ENCODE data around the gene ERCC6L2.

ERCC6L2 gene

GRCh38 chr9:95980262-95981125 lies 105.0 kb downstream of the ERCC6L2 start (continued):
- TF ChIP-seq, protein P1, sequence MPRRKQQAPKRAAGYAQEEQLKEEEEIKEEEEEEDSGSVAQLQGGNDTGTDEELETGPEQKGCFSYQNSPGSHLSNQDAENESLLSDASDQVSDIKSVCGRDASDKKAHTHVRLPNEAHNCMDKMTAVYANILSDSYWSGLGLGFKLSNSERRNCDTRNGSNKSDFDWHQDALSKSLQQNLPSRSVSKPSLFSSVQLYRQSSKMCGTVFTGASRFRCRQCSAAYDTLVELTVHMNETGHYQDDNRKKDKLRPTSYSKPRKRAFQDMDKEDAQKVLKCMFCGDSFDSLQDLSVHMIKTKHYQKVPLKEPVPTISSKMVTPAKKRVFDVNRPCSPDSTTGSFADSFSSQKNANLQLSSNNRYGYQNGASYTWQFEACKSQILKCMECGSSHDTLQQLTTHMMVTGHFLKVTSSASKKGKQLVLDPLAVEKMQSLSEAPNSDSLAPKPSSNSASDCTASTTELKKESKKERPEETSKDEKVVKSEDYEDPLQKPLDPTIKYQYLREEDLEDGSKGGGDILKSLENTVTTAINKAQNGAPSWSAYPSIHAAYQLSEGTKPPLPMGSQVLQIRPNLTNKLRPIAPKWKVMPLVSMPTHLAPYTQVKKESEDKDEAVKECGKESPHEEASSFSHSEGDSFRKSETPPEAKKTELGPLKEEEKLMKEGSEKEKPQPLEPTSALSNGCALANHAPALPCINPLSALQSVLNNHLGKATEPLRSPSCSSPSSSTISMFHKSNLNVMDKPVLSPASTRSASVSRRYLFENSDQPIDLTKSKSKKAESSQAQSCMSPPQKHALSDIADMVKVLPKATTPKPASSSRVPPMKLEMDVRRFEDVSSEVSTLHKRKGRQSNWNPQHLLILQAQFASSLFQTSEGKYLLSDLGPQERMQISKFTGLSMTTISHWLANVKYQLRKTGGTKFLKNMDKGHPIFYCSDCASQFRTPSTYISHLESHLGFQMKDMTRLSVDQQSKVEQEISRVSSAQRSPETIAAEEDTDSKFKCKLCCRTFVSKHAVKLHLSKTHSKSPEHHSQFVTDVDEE (CRISPR knock-in tag; IDR thresholded peaks at IDR 0.05) = no peak

DNA sequence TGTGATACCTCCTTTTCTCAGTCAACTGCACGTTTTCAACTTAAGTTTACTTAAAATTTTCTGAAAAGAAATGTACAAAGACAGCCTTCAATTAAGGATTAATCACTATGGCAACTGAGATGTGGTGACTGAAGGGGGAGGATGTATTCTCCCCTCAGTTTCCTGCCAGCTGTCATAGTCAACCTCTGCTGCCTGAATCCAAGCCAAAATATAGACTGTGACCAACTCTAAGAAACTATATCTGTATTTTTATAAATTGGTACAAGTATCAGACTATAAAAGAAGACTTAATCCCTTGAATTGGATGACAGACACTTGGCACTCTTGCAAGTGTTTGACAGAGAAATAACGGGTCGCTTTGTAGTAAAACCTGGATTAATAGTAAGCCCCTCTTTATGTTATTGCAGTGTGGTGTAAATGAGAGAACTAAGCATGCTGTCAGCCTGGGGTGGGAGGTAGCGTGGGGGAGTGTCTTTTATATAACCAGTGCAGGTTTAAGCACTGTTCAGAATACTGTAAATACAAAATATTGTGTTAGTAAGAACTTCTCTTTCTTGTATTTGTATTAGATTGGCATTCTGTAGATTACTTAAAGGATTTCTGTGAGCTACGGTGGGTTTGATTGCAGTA lies 106.4 kb downstream of the ERCC6L2 start:
- ATAC-seq = no peak
- TF ChIP-seq ZNF8 (CRISPR knock-in tag; IDR thresholded peaks at IDR 0.05) = no peak
- no peak for TF ChIP-seq GLIS3 (CRISPR knock-in tag; IDR thresholded peaks at IDR 0.05)
- no peak for TF ChIP-seq ESRRG (CRISPR knock-in tag; IDR thresholded peaks at IDR 0.05)
- TF ChIP-seq ZFP30 (CRISPR knock-in tag; IDR thresholded peaks at IDR 0.05) = no peak
- TF ChIP-seq, protein P1 (CRISPR knock-in tag; IDR thresholded peaks at IDR 0.05) = no peak
- TF ChIP-seq, protein P2, sequence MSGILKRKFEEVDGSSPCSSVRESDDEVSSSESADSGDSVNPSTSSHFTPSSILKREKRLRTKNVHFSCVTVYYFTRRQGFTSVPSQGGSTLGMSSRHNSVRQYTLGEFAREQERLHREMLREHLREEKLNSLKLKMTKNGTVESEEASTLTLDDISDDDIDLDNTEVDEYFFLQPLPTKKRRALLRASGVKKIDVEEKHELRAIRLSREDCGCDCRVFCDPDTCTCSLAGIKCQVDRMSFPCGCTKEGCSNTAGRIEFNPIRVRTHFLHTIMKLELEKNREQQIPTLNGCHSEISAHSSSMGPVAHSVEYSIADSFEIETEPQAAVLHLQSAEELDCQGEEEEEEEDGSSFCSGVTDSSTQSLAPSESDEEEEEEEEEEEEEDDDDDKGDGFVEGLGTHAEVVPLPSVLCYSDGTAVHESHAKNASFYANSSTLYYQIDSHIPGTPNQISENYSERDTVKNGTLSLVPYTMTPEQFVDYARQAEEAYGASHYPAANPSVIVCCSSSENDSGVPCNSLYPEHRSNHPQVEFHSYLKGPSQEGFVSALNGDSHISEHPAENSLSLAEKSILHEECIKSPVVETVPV (CRISPR knock-in tag; IDR thresholded peaks at IDR 0.05) = no peak

GRCh38 chr9:95985440-95986055 lies 110.1 kb downstream of the ERCC6L2 start:
- no peak for ATAC-seq
- TF ChIP-seq GLIS3 (CRISPR knock-in tag; IDR thresholded peaks at IDR 0.05) (no peak), ZNF8 (CRISPR knock-in tag; IDR thresholded peaks at IDR 0.05) (no peak), ARNTL (CRISPR knock-in tag; IDR thresholded peaks at IDR 0.05; ENCODE audit: borderline replicate concordance, low read depth) (no peak), ZNF565 (CRISPR knock-in tag; conservative IDR thresholded peaks at IDR 0.05; ENCODE audit: low read depth) (no peak), CSDC2 (CRISPR knock-in tag; IDR thresholded peaks at IDR 0.05) (no peak), ESRRG (CRISPR knock-in tag; IDR thresholded peaks at IDR 0.05) (no peak), TOX (CRISPR knock-in tag; IDR thresholded peaks at IDR 0.05; ENCODE audit: borderline replicate concordance) (no peak), ZFP3 (CRISPR knock-in tag; IDR thresholded peaks at IDR 0.05) (no peak), BACH2 (CRISPR knock-in tag; IDR thresholded peaks at IDR 0.05; ENCODE audit: borderline replicate concordance) (no peak), RARB (CRISPR knock-in tag; IDR thresholded peaks at IDR 0.05) (no peak), OSR1 (CRISPR knock-in tag; IDR thresholded peaks at IDR 0.05) (no peak), TCF4 (CRISPR knock-in tag; IDR thresholded peaks at IDR 0.05; ENCODE audit: borderline replicate concordance) (no peak), ISL1 (CRISPR knock-in tag; IDR thresholded peaks at IDR 0.05) (no peak), ZNF70 (CRISPR knock-in tag; IDR thresholded peaks at IDR 0.05) (no peak), ZC3H10 (CRISPR knock-in tag; IDR thresholded peaks at IDR 0.05) (no peak)
- TF ChIP-seq, protein P2 (CRISPR knock-in tag; IDR thresholded peaks at IDR 0.05) = no peak
- TF ChIP-seq, protein P3, sequence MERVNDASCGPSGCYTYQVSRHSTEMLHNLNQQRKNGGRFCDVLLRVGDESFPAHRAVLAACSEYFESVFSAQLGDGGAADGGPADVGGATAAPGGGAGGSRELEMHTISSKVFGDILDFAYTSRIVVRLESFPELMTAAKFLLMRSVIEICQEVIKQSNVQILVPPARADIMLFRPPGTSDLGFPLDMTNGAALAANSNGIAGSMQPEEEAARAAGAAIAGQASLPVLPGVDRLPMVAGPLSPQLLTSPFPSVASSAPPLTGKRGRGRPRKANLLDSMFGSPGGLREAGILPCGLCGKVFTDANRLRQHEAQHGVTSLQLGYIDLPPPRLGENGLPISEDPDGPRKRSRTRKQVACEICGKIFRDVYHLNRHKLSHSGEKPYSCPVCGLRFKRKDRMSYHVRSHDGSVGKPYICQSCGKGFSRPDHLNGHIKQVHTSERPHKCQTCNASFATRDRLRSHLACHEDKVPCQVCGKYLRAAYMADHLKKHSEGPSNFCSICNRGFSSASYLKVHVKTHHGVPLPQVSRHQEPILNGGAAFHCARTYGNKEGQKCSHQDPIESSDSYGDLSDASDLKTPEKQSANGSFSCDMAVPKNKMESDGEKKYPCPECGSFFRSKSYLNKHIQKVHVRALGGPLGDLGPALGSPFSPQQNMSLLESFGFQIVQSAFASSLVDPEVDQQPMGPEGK (CRISPR knock-in tag; IDR thresholded peaks at IDR 0.05; ENCODE audit: borderline replicate concordance) = no peak
